Activated CD8-positive, alpha-beta memory T cell treated with anti-CD3 and anti-CD28 coated beads for 48 hours (primary cell): ENCODE data around the gene CHD5.
"Not testable (repeated sequence)": the region's sequence is repeated elsewhere in the genome, so short reads cannot be mapped to it uniquely, and the experiment has no call there.

ENCODE experiments used
- DNase-seq, 3 experiments: peaks; one replicate each; pipeline ENCODE4 v3.0.0-alpha.2; 2020; ENCODE audit warnings: low read depth in 2 of 3, low spot score in 2 of 3

CHD5 gene

DNA sequence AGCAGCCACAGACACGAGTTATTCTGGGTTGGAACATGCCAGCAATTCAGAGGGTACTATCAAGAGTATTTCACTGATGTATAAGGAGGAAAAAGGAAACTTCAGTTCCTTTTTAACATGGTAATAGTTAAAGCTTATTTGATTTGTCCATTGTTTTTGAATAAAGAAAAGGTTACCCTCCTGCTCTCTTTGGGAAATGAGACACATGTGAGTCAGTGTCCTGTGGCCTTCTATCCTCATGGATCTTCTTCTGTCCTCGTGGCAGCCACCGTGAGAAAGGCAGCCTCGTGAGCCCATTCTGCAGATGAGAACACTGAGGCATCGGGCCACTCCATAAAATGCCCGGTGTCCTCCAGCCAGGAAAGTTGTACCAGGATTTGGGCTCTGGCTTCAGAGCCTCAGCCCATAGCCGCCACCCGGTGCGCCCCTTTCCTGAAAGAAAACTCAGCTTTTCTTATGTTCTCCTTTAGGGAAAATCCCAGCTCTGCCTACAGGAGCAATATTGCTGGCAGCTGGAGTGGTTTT, 109.6 kb downstream of the CHD5 start:
- DNase-seq, result no peak

DNA sequence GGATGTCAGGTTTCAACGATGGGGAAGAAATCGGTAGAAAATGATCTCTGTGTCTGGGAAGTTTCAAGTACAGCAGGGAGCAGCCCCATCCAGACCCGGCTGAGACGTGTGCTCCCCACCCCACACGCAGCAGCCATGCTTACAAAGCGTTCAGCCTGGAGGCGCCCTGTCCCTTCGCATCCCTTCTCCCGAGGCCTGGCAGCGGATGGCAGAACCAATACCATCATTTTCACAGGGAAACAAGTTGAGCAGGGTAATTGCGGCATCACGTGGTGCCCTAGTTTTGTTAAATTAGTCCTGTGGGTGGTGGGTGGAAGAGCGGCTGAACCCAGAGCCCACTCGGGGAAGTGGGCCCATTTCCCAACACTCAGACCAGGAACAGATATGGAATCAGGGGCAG, 110.5 kb downstream of the CHD5 start:
- DNase-seq, result no peak

DNA sequence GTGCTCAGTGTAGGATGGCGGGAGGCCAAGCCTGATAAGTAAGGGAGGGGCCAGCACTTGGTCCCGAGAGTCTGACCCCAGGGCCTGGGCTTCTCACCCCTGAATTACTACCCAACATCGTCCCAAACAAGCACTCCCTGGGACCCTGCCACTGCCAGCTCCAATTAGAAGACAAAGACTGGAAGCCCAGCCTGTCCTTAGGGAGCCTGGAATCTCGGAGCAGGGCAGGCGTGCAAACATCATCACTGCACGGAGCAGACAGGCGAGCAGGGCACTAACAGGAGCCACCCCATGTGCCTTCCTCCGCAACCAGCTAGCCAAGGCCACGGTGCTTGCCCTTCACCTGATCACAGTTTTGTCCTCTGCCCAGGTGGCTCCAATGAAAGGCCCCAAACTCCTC, 111.2 kb downstream of the CHD5 start:
- DNase-seq, result no peak

DNA sequence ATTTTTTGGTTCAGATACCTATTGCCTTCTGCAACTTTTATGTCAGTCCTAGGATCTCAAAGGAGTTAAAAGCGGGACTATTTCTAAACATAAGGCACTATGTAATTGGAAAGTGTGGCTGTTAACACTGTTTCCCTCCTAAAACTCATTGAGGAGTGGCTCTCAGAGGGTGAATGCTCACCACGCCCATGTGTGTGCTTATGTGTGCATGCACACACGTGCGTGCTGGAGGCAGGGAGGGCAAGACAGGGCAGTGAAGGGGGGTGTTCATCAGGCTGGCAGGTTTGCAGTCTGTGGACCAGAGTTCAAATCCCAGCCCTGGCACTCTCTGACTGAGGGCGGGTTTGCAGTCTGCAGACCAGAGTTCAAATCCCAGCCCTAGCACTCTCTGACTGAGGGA, 112.0 kb downstream of the CHD5 start:
- DNase-seq, result no peak

DNA sequence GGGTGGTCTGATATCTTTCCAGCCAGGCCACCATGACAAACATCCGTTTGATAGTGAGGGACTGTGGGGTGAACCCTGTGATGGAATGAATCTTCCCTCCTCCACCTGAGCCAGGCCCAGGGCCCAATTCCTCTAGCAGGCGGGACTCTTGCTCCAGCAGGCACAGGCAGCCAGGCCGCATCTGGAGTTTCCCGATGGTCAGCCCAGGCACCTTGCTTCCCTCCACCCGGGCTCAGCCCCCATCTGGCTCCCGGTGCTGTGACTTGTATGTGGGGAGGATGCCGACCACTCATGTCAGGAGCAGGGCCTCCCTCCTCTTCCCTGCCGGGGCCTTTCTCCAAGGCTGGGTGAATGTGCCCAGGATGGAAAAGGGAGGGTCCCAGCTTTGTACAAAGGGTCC, 113.4 kb downstream of the CHD5 start:
- DNase-seq, result no peak

DNA sequence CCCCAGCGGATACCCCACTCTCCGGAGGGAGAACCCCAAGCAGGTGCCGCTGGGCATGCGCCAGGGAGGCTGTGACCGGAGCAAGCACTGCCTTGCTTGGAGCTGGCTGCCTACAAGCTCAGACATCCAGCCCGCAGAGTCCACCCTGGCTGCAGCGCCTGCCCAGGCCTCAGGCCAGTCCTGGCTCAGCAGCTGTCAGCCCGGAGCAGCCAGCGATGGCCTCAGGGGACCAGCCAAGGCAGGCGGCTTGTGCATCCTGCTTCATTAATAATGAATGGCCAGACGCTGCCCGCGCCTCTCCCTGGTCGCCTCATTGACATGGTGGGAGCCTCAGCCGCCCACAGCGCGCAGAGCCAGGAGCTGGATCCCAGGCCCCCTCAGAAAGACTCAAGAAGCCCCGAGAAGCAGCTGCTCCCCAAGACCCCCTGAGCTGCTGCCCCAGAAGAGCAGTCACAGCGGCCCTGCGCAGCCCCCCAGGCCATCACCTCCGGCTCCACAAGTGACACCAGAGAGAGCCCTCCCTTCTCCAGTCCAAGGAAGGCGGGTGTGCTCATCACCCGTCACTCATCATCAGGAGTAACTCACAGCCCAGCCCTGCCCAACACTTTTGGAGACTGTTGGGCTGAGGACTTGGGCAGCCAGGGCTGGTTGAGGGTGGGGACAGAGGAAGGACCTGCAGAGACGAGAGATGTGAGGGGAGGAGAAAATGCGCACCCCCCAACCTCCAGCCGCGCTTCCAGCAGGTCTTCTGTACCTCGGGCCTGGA, 114.8 kb downstream of the CHD5 start:
- no peak for DNase-seq

DNA sequence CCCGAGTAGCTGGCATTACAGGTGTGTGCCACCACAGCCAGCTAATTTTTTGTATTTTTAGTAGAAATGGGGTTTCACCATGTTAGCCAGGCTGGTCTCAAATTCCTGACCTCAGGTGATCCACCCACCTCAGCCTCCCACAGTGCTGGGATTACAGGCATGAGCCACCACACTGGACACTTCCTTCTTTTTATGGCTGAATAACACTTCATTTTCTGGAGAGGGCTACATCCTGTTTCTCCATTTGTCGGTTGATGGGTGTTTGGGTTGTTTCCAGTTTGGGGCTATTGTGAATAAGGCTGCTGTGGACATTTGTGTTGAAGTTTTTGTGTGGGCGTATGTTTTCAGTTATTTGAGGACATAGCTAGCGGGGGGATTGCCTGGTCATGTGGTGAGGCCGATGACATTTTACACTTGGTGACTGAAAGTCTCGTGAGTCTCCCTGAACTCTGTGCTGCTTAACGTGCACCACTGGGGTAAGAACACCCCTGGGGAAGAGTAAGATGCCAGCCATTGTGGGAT, 116.5 kb downstream of the CHD5 start:
- not testable (repeated sequence) for DNase-seq

DNA sequence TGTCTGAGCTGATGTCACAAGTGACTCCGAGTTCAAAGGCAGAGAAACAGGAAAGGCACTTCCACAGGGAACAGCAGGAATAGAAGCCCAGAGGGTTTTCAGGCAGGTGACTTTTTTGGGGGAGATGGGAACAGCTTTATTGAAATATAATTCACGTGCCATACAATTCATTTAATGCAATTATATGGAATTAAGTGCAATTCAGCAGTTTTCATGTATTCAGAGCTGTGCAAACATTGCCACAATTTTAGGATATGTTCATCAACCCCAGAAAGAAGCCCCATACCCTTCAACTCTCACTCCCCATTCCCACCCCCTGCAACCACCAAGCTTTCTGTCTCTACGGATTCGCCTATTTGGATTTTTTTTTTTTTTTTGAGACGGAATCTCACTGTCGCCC, 117.5 kb downstream of the CHD5 start:
- DNase-seq, result no peak

DNA sequence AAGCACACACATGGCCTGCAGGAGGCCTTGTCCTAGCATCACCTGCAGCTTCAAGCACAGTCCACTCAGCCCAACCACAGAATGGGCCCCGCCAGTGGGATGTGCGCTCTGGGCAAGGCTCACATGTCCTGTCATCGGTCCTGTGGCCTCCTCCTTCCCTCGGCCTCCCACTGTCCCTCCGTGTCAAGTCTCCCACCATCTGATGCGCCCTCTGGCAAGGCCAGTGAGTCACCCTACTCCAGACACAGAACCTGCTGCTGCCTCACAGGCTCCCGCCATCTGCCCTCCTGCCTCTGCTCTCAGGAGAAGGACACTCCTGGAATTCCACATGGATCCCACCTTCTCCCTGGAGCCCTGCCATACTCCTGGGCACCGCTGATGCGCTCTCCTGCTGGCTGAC, 120.3 kb downstream of the CHD5 start:
- no peak for DNase-seq

DNA sequence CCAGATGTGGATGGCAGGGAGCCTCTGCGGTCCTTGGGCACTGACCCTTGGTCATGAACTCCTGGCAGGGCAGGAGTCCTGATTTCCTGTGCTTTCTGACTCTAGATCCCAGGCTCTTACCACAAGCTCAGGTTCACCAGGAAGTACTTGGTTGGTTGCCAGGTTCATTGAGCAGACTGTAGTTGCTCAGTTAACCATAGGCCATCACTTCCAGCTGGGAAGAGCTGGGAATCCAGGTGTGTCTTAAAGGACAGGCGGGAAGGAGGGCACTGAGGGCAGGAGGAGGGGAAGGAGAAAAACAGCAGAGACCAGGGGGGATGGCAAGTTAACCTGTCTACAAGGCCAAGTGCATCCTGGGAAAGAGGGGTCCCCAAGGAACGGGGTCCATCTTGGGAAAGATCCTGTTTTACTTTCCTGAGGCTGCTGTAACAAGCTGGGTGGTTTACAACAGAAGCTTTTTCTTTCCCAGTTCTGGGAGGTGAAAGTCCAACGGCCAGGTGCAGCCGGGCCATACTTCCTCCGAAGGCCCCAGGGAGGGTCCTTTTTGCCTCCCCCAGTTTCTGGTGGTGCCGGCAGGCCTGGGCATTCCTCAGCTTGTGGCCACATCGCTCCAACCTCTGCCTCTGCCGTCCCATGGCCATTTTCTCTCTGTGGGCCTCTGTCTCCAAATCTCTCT, 122.8 kb downstream of the CHD5 start:
- DNase-seq, result no peak

DNA sequence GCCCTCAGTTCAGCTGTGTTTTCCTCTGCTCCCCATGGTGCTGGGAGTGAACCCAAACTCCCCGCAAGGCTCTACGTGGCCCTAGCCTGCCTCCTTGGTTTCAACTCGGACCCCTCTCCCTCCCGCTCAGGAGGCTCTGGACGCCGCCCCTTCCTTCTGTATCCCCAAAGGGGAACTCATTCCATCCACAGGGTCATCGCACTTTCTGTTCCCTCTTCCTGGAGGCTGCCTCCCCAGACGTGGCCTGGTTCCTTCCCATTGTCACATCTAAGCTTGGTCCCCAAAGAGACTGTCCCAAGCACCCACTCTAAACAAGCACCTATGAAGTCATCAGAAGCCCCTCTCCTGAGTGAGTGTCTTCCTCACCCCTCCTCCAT, 123.6 kb downstream of the CHD5 start:
- no peak for DNase-seq

DNA sequence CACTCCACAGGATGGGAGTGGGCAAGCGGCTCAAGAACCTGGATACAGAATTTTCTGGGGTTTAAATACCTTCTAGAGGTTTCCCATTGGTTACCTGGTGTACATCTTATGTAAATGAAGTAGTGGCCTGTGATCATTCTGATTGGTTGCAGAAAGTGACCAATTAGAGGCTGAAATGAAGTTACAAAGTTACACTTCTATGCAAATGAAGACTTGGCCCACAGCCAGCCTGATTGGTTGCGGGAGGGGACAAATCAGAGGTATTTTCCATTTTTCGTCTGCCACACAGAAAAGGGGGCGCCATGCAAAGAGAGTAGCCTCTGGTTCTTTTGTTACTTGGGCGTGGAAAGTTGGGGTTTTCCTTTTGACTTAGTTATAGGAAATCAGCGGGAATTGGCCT, 125.5 kb downstream of the CHD5 start:
- no peak for DNase-seq

DNA sequence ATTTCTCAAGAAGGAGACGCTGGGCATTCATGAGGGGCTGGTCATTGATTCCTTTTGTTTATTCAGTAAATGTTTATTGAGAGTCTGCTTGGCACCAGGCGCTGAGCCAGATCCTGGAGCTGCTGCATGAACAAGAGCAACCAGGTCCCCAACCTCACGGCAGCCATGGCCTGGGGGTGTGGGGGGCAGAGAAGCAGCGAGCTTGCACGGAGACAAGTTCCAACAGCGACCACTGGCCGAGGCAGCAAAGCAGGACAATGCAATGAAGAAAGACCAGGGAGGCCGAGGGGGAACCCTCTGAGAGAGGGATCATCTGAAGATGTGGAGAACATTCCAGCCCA, 126.9 kb downstream of the CHD5 start:
- DNase-seq, result no peak

DNA sequence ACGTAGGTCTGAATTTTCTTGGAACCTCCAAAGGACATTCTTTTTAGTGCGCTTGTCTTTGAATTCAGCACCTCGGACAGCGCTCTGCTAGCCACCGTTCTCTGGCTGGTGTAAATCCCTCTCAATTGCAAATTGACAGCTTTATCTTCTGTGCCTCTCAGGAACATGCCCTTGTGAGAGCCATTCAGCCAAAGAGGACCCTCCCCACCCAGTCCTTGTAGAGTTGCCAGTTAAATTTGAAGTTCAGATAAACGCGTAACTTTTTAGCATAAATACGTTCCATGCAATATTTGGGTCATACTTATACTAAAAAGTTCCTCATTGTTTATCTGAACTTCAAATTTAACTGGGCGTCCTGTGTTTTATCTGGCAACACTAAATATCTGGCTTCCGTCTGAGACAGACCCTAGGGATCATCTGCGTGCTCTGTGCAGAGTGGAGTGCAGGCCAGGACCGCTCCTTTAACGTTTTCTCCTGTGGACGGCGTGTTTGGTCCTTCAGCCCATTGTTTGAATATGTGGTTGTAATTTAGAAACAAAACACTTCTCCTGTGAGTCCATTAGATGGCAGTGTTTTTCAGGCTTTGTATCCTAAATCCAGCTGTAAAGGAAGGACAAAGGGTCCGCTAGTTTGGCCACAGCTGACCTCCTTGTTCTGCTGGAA, 127.4 kb downstream of the CHD5 start:
- DNase-seq, result no peak
